Measurements from ENCODE around the gene RNF169.
"Not testable (repeated sequence)": the region's sequence is repeated elsewhere in the genome, so short reads cannot be mapped to it uniquely, and the experiment has no call there.

GRCh38 chr11:74750598-74750997 lies 1.9 kb downstream of the RNF169 start:
- not testable (repeated sequence) for TF ChIP-seq CTCF (IDR thresholded peaks at IDR 0.05; ENCODE audit: borderline replicate concordance, extremely low read depth, low read length, poor library complexity, severe bottlenecking); EZH2 (IDR thresholded peaks at IDR 0.05; ENCODE audit: borderline replicate concordance, low read depth, low read length, severe bottlenecking)

Measured in DND-41 (cell line).